Hepatocyte (in vitro differentiated cells): ENCODE data around the gene TFPI2.

ENCODE experiments used
- CTCF ChIP-seq: fragments of 200-600 bp; sonication (generic); IDR thresholded peaks from 2 replicates; pipeline ENCODE4 v1.5.1; 2016; ENCODE audit warnings: antibody characterized with exemption, mild to moderate bottlenecking; ENCODE audit not compliant: poor library complexity
- EZH2 ChIP-seq: fragments of 200-600 bp; sonication (generic); IDR thresholded peaks from 2 replicates; pipeline ENCODE4 v1.6.1; 2016; ENCODE audit warnings: antibody characterized with exemption, mild to moderate bottlenecking, borderline replicate concordance

- no peak for TF ChIP-seq CTCF
- no peak for TF ChIP-seq EZH2
Observed at GRCh38 chr7:93906267-93906666, 15.7 kb upstream of the TFPI2 start, which contains the start of gene GNGT1.
